ENCODE data around the gene RDH5. TPM values are rescaled to one million over a fixed set of nuclear protein-coding genes. Genes with fewer than 3 reads are reported as not detected.

RDH5 gene
- total and polyA plus RNA-seq, 2 of the 13 experiments (the other 11 are each of a cell fraction or from before 2014, with no cell fraction given), result 2.6 to 5.7 TPM

DNA sequence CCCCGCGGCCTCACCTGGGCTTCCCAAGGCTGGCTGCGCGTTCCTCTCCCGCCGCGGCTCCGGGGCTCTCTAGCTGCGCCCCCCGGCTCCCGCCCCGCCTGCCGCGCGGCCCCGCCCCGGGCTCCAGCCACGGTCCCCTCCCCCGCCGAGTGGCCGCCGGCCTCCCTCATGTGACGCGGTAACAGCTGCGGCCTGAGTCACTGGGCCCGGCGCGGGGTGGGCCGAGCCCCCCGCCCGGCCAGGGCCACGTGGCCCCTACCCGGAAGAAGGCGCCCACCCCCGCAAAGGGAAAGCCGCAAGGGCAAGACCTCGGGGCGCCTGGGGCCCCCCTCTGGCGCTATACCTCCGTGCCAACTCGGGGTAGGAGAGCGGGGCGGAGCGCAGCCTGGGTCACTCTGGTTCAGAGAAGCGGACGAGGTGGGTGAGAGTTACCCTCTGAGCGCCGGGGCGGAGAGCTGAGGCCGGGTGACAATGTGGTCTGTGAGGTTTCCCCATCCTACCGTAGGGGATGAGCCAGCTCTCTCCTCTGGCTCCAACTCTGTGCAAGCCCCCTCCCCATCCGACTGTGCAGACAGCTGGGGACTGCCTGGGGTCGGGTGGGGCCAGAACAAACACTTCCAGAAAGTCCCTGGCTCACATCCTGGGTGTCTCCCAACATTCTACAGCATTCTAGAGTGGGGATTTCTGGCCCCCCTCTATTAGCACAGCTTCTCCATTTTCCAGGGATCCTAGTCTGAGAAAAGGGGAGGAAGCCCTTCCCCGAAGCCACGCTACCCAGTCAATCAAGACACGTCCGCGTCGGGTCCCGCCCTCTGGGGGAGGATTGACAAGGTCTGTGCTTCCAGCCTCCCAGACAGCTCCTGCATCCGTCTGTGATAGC, 9.0 kb downstream of the RDH5 start, which contains the start of gene CD63 (continued):
- TF ChIP-seq, protein P1, sequence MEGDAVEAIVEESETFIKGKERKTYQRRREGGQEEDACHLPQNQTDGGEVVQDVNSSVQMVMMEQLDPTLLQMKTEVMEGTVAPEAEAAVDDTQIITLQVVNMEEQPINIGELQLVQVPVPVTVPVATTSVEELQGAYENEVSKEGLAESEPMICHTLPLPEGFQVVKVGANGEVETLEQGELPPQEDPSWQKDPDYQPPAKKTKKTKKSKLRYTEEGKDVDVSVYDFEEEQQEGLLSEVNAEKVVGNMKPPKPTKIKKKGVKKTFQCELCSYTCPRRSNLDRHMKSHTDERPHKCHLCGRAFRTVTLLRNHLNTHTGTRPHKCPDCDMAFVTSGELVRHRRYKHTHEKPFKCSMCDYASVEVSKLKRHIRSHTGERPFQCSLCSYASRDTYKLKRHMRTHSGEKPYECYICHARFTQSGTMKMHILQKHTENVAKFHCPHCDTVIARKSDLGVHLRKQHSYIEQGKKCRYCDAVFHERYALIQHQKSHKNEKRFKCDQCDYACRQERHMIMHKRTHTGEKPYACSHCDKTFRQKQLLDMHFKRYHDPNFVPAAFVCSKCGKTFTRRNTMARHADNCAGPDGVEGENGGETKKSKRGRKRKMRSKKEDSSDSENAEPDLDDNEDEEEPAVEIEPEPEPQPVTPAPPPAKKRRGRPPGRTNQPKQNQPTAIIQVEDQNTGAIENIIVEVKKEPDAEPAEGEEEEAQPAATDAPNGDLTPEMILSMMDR (CRISPR knock-in tag; IDR thresholded peaks at IDR 0.05), result peak; percentile 17; the same call in 1 of the 2 replicates
- TF ChIP-seq NKX3-1 (CRISPR knock-in tag; IDR thresholded peaks at IDR 0.05) (no peak), SAFB2 (CRISPR knock-in tag; IDR thresholded peaks at IDR 0.05; ENCODE audit: borderline replicate concordance, low read depth) (peak; percentile 36; the same call in 1 of the 2 replicates), FOXK1 (CRISPR knock-in tag; IDR thresholded peaks at IDR 0.05; ENCODE audit: borderline replicate concordance, low read depth) (peak; percentile 49; the same call in 1 of the 2 replicates), CCDC6 (CRISPR knock-in tag; IDR thresholded peaks at IDR 0.05) (peak; percentile 62; the same call in 1 of the 2 replicates), U2AF2 (IDR thresholded peaks at IDR 0.05; ENCODE audit: low read depth, low read length) (no peak), ZNF367 (CRISPR knock-in tag; IDR thresholded peaks at IDR 0.05; ENCODE audit: borderline replicate concordance) (no peak), FOXC1 (CRISPR knock-in tag; IDR thresholded peaks at IDR 0.05; ENCODE audit: borderline replicate concordance) (no peak), NR3C1 (CRISPR knock-in tag; IDR thresholded peaks at IDR 0.05) (no peak), ZNF746 (CRISPR knock-in tag; IDR thresholded peaks at IDR 0.05) (peak; percentile 83), ETV5 (CRISPR knock-in tag; IDR thresholded peaks at IDR 0.05; ENCODE audit: borderline replicate concordance) (peak; percentile 60), CENPX (CRISPR knock-in tag; IDR thresholded peaks at IDR 0.05) (no peak), ZNF615 (CRISPR knock-in tag; IDR thresholded peaks at IDR 0.05; ENCODE audit: borderline replicate concordance) (no peak), XRCC5 (optimal IDR thresholded peaks at IDR 0.05; ENCODE audit: low read length) (no peak), ZFP36L1 (CRISPR knock-in tag; IDR thresholded peaks at IDR 0.05) (no peak)
- TF ChIP-seq, protein P2, sequence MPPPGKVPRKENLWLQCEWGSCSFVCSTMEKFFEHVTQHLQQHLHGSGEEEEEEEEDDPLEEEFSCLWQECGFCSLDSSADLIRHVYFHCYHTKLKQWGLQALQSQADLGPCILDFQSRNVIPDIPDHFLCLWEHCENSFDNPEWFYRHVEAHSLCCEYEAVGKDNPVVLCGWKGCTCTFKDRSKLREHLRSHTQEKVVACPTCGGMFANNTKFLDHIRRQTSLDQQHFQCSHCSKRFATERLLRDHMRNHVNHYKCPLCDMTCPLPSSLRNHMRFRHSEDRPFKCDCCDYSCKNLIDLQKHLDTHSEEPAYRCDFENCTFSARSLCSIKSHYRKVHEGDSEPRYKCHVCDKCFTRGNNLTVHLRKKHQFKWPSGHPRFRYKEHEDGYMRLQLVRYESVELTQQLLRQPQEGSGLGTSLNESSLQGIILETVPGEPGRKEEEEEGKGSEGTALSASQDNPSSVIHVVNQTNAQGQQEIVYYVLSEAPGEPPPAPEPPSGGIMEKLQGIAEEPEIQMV (CRISPR knock-in tag; IDR thresholded peaks at IDR 0.05; ENCODE audit: low read depth), result peak; percentile 61; the same call in 1 of the 2 replicates
- TF ChIP-seq, protein P3, sequence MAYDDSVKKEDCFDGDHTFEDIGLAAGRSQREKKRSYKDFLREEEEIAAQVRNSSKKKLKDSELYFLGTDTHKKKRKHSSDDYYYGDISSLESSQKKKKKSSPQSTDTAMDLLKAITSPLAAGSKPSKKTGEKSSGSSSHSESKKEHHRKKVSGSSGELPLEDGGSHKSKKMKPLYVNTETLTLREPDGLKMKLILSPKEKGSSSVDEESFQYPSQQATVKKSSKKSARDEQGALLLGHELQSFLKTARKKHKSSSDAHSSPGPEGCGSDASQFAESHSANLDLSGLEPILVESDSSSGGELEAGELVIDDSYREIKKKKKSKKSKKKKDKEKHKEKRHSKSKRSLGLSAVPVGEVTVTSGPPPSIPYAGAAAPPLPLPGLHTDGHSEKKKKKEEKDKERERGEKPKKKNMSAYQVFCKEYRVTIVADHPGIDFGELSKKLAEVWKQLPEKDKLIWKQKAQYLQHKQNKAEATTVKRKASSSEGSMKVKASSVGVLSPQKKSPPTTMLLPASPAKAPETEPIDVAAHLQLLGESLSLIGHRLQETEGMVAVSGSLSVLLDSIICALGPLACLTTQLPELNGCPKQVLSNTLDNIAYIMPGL (CRISPR knock-in tag; IDR thresholded peaks at IDR 0.05; ENCODE audit: borderline replicate concordance in 1 of 2, low read depth in 1 of 2), result peak in 1 of 2 experiments; percentile 24; a peak in 1 of 4 replicates
- TF ChIP-seq, protein P4, sequence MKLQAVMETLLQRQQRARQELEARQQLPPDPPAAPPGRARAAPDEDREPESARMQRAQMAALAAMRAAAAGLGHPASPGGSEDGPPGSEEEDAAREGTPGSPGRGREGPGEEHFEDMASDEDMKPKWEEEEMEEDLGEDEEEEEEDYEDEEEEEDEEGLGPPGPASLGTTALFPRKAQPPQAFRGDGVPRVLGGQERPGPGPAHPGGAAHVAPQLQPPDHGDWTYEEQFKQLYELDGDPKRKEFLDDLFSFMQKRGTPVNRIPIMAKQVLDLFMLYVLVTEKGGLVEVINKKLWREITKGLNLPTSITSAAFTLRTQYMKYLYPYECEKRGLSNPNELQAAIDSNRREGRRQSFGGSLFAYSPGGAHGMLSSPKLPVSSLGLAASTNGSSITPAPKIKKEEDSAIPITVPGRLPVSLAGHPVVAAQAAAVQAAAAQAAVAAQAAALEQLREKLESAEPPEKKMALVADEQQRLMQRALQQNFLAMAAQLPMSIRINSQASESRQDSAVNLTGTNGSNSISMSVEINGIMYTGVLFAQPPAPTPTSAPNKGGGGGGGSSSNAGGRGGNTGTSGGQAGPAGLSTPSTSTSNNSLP (IDR thresholded peaks at IDR 0.05; ENCODE audit: low read depth, low read length), result no peak
- TF ChIP-seq, protein P5, sequence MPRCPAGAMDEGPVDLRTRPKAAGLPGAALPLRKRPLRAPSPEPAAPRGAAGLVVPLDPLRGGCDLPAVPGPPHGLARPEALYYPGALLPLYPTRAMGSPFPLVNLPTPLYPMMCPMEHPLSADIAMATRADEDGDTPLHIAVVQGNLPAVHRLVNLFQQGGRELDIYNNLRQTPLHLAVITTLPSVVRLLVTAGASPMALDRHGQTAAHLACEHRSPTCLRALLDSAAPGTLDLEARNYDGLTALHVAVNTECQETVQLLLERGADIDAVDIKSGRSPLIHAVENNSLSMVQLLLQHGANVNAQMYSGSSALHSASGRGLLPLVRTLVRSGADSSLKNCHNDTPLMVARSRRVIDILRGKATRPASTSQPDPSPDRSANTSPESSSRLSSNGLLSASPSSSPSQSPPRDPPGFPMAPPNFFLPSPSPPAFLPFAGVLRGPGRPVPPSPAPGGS (CRISPR knock-in tag; IDR thresholded peaks at IDR 0.05), result peak; percentile 71
